WTC11 (cell line): ENCODE measurements around the gene ACSL1.

ENCODE experiments used
- CREB1 ChIP-seq: sonication (generic); formaldehyde crosslinking; IDR thresholded peaks from 2 replicates; pipeline ENCODE4 v1.8.0; 2023; ENCODE audit warnings: mild to moderate bottlenecking, missing genetic modification reagents
- RELA ChIP-seq: sonication (generic); formaldehyde crosslinking; IDR thresholded peaks from 2 replicates; pipeline ENCODE4 v1.8.1; 2022; ENCODE audit warnings: missing genetic modification reagents, mild to moderate bottlenecking, borderline replicate concordance
- SP1 ChIP-seq: sonication (generic); formaldehyde crosslinking; conservative IDR thresholded peaks from 2 replicates; pipeline ENCODE4 v1.8.1; 2022; ENCODE audit warnings: missing genetic modification reagents
- TP53 ChIP-seq: sonication (generic); formaldehyde crosslinking; IDR thresholded peaks from 2 replicates; pipeline ENCODE4 v1.8.1; 2023; ENCODE audit warnings: mild to moderate bottlenecking, missing genetic modification reagents
- TF ChIP-seq, protein P1 (sequence below): sonication (generic); formaldehyde crosslinking; IDR thresholded peaks from 2 replicates; pipeline ENCODE4 v1.8.0; 2023; ENCODE audit warnings: missing genetic modification reagents, mild to moderate bottlenecking, borderline replicate concordance
- TF ChIP-seq, protein P2 (sequence below): fragments of 250-450 bp; sonication (Bioruptor Pico); IDR thresholded peaks from 2 replicates; pipeline ENCODE4 v1.9.0; 2021; ENCODE audit warnings: mild to moderate bottlenecking
- TF ChIP-seq, protein P3 (sequence below): sonication (generic); formaldehyde crosslinking; IDR thresholded peaks from 2 replicates; pipeline ENCODE4 v1.8.1; 2023; ENCODE audit warnings: mild to moderate bottlenecking, missing genetic modification reagents, borderline replicate concordance
- TF ChIP-seq, protein P4 (sequence below): sonication (generic); formaldehyde crosslinking; IDR thresholded peaks from 2 replicates; pipeline ENCODE4 v1.8.0; 2022; ENCODE audit warnings: mild to moderate bottlenecking, missing genetic modification reagents
- TF ChIP-seq, protein P5 (sequence below): sonication (generic); formaldehyde crosslinking; IDR thresholded peaks from 2 replicates; pipeline ENCODE4 v1.8.1; 2023; ENCODE audit warnings: mild to moderate bottlenecking, missing genetic modification reagents
- TF ChIP-seq, protein P6 (sequence below): fragments of 200-600 bp; IDR thresholded peaks from 2 replicates; pipeline ENCODE4 v1.8.0; 2022; ENCODE audit warnings: antibody characterized with exemption
- TF ChIP-seq, protein P7 (sequence below): sonication (generic); formaldehyde crosslinking; IDR thresholded peaks from 2 replicates; pipeline ENCODE4 v1.8.0; 2022; ENCODE audit warnings: mild to moderate bottlenecking, missing genetic modification reagents
- TF ChIP-seq, protein P8 (sequence below): sonication (generic); formaldehyde crosslinking; IDR thresholded peaks from 2 replicates; pipeline ENCODE4 v1.8.1; 2023; ENCODE audit warnings: mild to moderate bottlenecking, moderate library complexity, missing genetic modification reagents
- TF ChIP-seq, protein P9 (sequence below): sonication (generic); formaldehyde crosslinking; IDR thresholded peaks from 2 replicates; pipeline ENCODE4 v1.8.1; 2023; ENCODE audit warnings: mild to moderate bottlenecking, missing genetic modification reagents, moderate library complexity

DNA sequence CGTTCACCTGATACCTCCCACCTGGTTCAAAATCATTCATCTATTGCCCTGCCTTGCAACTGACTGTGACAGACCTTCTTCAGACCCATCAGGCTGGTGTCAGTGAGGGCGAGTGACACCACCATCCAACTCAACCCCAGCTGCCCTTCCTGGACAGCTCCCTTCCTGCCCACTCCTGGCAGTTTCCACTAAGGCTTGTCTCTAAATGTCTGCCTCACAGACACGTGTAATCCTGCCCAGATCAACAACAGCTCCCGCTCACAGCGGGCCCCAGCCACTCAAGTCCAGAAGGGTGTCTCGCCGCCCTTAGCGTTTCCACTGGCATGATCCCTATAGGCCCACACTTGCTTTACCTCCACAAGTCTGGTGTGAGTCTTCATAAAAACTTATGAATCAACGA is 28.9 kb downstream of the ACSL1 start:
- TF ChIP-seq, protein P1, sequence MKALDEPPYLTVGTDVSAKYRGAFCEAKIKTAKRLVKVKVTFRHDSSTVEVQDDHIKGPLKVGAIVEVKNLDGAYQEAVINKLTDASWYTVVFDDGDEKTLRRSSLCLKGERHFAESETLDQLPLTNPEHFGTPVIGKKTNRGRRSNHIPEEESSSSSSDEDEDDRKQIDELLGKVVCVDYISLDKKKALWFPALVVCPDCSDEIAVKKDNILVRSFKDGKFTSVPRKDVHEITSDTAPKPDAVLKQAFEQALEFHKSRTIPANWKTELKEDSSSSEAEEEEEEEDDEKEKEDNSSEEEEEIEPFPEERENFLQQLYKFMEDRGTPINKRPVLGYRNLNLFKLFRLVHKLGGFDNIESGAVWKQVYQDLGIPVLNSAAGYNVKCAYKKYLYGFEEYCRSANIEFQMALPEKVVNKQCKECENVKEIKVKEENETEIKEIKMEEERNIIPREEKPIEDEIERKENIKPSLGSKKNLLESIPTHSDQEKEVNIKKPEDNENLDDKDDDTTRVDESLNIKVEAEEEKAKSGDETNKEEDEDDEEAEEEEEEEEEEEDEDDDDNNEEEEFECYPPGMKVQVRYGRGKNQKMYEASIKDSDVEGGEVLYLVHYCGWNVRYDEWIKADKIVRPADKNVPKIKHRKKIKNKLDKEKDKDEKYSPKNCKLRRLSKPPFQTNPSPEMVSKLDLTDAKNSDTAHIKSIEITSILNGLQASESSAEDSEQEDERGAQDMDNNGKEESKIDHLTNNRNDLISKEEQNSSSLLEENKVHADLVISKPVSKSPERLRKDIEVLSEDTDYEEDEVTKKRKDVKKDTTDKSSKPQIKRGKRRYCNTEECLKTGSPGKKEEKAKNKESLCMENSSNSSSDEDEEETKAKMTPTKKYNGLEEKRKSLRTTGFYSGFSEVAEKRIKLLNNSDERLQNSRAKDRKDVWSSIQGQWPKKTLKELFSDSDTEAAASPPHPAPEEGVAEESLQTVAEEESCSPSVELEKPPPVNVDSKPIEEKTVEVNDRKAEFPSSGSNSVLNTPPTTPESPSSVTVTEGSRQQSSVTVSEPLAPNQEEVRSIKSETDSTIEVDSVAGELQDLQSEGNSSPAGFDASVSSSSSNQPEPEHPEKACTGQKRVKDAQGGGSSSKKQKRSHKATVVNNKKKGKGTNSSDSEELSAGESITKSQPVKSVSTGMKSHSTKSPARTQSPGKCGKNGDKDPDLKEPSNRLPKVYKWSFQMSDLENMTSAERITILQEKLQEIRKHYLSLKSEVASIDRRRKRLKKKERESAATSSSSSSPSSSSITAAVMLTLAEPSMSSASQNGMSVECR = no peak
- TF ChIP-seq, protein P2, sequence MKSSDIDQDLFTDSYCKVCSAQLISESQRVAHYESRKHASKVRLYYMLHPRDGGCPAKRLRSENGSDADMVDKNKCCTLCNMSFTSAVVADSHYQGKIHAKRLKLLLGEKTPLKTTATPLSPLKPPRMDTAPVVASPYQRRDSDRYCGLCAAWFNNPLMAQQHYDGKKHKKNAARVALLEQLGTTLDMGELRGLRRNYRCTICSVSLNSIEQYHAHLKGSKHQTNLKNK (CRISPR knock-in tag) = no peak
- TF ChIP-seq CREB1 (CRISPR knock-in tag) = no peak
- no peak for TF ChIP-seq RELA (CRISPR knock-in tag)
- TF ChIP-seq, protein P3, sequence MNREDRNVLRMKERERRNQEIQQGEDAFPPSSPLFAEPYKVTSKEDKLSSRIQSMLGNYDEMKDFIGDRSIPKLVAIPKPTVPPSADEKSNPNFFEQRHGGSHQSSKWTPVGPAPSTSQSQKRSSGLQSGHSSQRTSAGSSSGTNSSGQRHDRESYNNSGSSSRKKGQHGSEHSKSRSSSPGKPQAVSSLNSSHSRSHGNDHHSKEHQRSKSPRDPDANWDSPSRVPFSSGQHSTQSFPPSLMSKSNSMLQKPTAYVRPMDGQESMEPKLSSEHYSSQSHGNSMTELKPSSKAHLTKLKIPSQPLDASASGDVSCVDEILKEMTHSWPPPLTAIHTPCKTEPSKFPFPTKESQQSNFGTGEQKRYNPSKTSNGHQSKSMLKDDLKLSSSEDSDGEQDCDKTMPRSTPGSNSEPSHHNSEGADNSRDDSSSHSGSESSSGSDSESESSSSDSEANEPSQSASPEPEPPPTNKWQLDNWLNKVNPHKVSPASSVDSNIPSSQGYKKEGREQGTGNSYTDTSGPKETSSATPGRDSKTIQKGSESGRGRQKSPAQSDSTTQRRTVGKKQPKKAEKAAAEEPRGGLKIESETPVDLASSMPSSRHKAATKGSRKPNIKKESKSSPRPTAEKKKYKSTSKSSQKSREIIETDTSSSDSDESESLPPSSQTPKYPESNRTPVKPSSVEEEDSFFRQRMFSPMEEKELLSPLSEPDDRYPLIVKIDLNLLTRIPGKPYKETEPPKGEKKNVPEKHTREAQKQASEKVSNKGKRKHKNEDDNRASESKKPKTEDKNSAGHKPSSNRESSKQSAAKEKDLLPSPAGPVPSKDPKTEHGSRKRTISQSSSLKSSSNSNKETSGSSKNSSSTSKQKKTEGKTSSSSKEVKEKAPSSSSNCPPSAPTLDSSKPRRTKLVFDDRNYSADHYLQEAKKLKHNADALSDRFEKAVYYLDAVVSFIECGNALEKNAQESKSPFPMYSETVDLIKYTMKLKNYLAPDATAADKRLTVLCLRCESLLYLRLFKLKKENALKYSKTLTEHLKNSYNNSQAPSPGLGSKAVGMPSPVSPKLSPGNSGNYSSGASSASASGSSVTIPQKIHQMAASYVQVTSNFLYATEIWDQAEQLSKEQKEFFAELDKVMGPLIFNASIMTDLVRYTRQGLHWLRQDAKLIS (CRISPR knock-in tag) = no peak
- TF ChIP-seq, protein P4, sequence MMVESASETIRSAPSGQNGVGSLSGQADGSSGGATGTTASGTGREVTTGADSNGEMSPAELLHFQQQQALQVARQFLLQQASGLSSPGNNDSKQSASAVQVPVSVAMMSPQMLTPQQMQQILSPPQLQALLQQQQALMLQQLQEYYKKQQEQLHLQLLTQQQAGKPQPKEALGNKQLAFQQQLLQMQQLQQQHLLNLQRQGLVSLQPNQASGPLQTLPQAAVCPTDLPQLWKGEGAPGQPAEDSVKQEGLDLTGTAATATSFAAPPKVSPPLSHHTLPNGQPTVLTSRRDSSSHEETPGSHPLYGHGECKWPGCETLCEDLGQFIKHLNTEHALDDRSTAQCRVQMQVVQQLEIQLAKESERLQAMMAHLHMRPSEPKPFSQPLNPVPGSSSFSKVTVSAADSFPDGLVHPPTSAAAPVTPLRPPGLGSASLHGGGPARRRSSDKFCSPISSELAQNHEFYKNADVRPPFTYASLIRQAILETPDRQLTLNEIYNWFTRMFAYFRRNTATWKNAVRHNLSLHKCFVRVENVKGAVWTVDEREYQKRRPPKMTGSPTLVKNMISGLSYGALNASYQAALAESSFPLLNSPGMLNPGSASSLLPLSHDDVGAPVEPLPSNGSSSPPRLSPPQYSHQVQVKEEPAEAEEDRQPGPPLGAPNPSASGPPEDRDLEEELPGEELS (CRISPR knock-in tag) = no peak
- TF ChIP-seq, protein P5, sequence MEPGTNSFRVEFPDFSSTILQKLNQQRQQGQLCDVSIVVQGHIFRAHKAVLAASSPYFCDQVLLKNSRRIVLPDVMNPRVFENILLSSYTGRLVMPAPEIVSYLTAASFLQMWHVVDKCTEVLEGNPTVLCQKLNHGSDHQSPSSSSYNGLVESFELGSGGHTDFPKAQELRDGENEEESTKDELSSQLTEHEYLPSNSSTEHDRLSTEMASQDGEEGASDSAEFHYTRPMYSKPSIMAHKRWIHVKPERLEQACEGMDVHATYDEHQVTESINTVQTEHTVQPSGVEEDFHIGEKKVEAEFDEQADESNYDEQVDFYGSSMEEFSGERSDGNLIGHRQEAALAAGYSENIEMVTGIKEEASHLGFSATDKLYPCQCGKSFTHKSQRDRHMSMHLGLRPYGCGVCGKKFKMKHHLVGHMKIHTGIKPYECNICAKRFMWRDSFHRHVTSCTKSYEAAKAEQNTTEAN (CRISPR knock-in tag) = no peak
- TF ChIP-seq, protein P6, sequence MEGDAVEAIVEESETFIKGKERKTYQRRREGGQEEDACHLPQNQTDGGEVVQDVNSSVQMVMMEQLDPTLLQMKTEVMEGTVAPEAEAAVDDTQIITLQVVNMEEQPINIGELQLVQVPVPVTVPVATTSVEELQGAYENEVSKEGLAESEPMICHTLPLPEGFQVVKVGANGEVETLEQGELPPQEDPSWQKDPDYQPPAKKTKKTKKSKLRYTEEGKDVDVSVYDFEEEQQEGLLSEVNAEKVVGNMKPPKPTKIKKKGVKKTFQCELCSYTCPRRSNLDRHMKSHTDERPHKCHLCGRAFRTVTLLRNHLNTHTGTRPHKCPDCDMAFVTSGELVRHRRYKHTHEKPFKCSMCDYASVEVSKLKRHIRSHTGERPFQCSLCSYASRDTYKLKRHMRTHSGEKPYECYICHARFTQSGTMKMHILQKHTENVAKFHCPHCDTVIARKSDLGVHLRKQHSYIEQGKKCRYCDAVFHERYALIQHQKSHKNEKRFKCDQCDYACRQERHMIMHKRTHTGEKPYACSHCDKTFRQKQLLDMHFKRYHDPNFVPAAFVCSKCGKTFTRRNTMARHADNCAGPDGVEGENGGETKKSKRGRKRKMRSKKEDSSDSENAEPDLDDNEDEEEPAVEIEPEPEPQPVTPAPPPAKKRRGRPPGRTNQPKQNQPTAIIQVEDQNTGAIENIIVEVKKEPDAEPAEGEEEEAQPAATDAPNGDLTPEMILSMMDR = no peak
- TF ChIP-seq, protein P7, sequence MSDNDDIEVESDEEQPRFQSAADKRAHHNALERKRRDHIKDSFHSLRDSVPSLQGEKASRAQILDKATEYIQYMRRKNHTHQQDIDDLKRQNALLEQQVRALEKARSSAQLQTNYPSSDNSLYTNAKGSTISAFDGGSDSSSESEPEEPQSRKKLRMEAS (CRISPR knock-in tag) = no peak
- TF ChIP-seq, protein P8, sequence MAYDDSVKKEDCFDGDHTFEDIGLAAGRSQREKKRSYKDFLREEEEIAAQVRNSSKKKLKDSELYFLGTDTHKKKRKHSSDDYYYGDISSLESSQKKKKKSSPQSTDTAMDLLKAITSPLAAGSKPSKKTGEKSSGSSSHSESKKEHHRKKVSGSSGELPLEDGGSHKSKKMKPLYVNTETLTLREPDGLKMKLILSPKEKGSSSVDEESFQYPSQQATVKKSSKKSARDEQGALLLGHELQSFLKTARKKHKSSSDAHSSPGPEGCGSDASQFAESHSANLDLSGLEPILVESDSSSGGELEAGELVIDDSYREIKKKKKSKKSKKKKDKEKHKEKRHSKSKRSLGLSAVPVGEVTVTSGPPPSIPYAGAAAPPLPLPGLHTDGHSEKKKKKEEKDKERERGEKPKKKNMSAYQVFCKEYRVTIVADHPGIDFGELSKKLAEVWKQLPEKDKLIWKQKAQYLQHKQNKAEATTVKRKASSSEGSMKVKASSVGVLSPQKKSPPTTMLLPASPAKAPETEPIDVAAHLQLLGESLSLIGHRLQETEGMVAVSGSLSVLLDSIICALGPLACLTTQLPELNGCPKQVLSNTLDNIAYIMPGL = no peak
- no peak for TF ChIP-seq TP53 (CRISPR knock-in tag)
- TF ChIP-seq, protein P9, sequence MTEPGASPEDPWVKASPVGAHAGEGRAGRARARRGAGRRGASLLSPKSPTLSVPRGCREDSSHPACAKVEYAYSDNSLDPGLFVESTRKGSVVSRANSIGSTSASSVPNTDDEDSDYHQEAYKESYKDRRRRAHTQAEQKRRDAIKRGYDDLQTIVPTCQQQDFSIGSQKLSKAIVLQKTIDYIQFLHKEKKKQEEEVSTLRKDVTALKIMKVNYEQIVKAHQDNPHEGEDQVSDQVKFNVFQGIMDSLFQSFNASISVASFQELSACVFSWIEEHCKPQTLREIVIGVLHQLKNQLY (CRISPR knock-in tag) = no peak
- TF ChIP-seq SP1 = no peak
